Ovary (tissue), 9 donors: ENCODE results near the gene DST. TPM values are rescaled to one million over a fixed set of nuclear protein-coding genes. Genes with fewer than 3 reads are reported as not detected.

ENCODE experiments used
- DNase-seq, 5 donors: peaks; one replicate each; pipeline ENCODE4 v3.0.0-alpha.2; 2019 to 2020
- H3K27ac ChIP-seq, 2 donors: fragments of 200-600 bp; one replicate each; pipeline versions ENCODE4 v1.5.1 to v1.8.0; 2019 to 2022
- H3K27me3 ChIP-seq: fragments of 200-600 bp; one replicate; pipeline ENCODE4 v1.8.0; 2022
- H3K36me3 ChIP-seq: fragments of 200-600 bp; sonication (generic); one replicate; pipeline ENCODE4 v1.5.1; 2019
- H3K4me1 ChIP-seq: one replicate; pipeline ENCODE4 v1.8.1; 2013; ENCODE audit warnings: mild to moderate bottlenecking, moderate library complexity; ENCODE audit not compliant: insufficient read depth
- H3K4me3 ChIP-seq: fragments of 200-600 bp; sonication (generic); one replicate; pipeline ENCODE4 v1.5.1; 2017
- H3K9me3 ChIP-seq, 2 donors: fragments of 200-600 bp in 1 of 2; sonication (generic) in 1 of 2; one replicate each; pipeline versions ENCODE4 v1.5.1 to v1.8.1; 2013 to 2019; ENCODE audit warnings: mild to moderate bottlenecking in 1 of 2, moderate library complexity in 1 of 2
- CTCF ChIP-seq, 3 donors: fragments of 450-650 bp in 2 of 3; fragments of 200-600 bp in 1 of 3; IDR thresholded peaks; one replicate each; pipeline versions ENCODE4 v1.5.1 to v1.8.0; 2016 to 2022; ENCODE audit warnings: antibody characterized with exemption in 3 of 3, mild to moderate bottlenecking in 1 of 3
- EP300 ChIP-seq: sonication (generic); formaldehyde crosslinking; IDR thresholded peaks from one replicate; pipeline ENCODE4 v1.6.1; 2017; ENCODE audit warnings: antibody characterized with exemption
- POLR2A ChIP-seq: fragments of 450-650 bp; IDR thresholded peaks from one replicate; pipeline ENCODE4 v1.6.1; 2017; ENCODE audit warnings: antibody characterized with exemption, mild to moderate bottlenecking, moderate library complexity
- WGBS, 3 donors: extraction: QIAGEN DNeasy Blood & Tissue Kit in 1 of 3; methylation state at CpG; one replicate each; pipeline versions ENCODE4 v1.1.5 to v1.1.7; 2013 to 2017; 5-methylcytosine and 5-hydroxymethylcytosine counted together
- intact Hi-C, 4 donors: fragments of 100-400 bp; cut with DNase I; formaldehyde crosslinking; loops; one replicate each; pipeline versions ENCODE4 v1.11.0 to v1.15.1; 2022 to 2023
- polyA plus RNA-seq, 2 donors: library from polyadenylated mRNA; stranded (reverse); fragments of 200-250 nt in 1 of 2; fragments of 350-450 nt in 1 of 2; fragmentation: Illumina TruSeq in 1 of 2; extraction: RNeasy Lipid Tissue Mini Kit (QIAGEN cat#74804) in 1 of 2; gene quantifications; one replicate each; pipeline ENCODE4 v1.2.3, GENCODE V29; 2013 to 2014
- total RNA-seq, 7 donors: library from RNA; depleted of rRNA in 2 of 7; stranded (reverse); fragments of >200 nt in 2 of 7; fragmentation: NEBNext Ultra II Directional in 3 of 7; extraction: Animal tissue kit (Norgen Biotek cat#: 25700) in 3 of 7; gene quantifications; one replicate each; pipeline versions ENCODE4 v1.1.0 to v1.2.4, GENCODE V29; 2016 to 2023
- donor health status: DM: no; HTN: no; CAD: no; lungs with moderate emphysema.
- donor health status: DM: no; HTN: no; CAD: no.
- donor health status: Bipolar disorder and iron deficiency.
- donor health status: DM: yes; HTN: yes; CAD: no.
- donor health status: DM: no; HTN: no; CAD: no.
- donor health status: DM: yes; HTN: yes; CAD: no.

DST gene
- total and polyA plus RNA-seq, 9 donors = 124 to 290 (median 174) TPM

DNA sequence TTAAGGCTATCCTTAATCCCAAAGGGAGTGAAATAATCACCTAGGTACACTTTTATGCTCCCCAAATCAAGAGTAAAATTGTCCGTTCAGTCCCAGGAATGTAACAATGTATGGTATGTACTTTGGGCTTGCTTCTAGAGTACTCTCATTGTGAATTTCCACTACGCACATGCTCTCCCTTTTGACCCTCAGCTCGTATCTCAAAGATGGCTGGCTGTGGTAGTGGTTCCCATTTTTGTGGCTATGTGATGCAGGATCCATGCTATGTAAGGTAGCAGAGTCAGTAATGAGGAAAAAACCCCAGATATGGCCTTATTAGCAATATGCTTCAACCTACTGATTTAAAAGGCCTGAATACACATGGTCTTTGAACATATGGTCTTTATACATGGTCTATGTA is 133.7 kb downstream of the DST start:
- H3K27ac ChIP-seq = peak overlapping the region in 1 of 2 donors; percentile 68
- no peaks in the 10 kb centered on the region for H3K27me3 ChIP-seq
- H3K4me3 ChIP-seq = no peak overlapping the region
- H3K36me3 ChIP-seq = no peaks in the 10 kb centered on the region
- DNase-seq = no peak
- intact Hi-C loops = loop anchor here in 1 of 4 donors (5.0 kb wide), 1 partner anchor 33 kb away; no protein-coding TSS in a partner anchor
- 76 to 79% (median 77%) methylated on average over 3 of the region's 3 CpGs for WGBS, 3 donors
- TF ChIP-seq POLR2A (no peak), CTCF (IDR thresholded peaks at IDR 0.05) (no peak), EP300 (no peak)
- peaks cover 18% of the 10 kb centered on the region for H3K4me1 ChIP-seq
- no peaks in the 10 kb centered on the region for H3K9me3 ChIP-seq

DNA sequence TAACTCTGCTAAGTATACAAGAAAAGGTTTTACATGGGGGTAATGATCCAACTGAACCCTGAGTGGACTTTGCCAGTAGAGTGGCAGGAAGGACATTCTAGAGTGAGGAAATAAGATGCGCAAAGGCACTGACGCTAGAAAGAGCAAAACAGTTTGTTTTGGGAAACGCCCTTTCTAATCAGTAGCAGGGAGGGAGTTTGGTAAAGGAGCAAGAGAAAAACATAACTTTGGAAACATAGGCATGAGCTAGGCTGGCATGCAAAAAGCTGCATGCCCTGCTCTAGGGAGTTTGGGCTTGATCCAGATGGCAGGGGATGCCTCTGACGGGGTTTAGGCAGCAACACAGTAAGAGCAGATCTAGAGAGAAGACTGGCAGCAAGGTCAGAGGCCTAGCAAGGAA is 135.2 kb downstream of the DST start:
- Histone ChIP-seq H3K36me3 (no peaks in the 10 kb centered on the region), H3K27me3 (no peaks in the 10 kb centered on the region), H3K27ac (peak overlapping the region in 1 of 2 donors; percentile 68), H3K4me1 (peaks cover 18% of the 10 kb centered on the region), H3K9me3 (no peaks in the 10 kb centered on the region), H3K4me3 (no peak overlapping the region)
- DNase-seq = no peak
- TF ChIP-seq CTCF (IDR thresholded peaks at IDR 0.05) (no peak), EP300 (no peak), POLR2A (no peak)
- intact Hi-C loops = loop anchor here in 1 of 4 donors (5.0 kb wide), 1 partner anchor 35 kb away; no protein-coding TSS in a partner anchor
- WGBS, 3 donors = 20 to 40% (median 25%) methylated on average over 4 of the region's 4 CpGs

GRCh38 chr6:56505512-56506260 is 137.0 kb downstream of the DST start:
- DNase-seq = no peak
- intact Hi-C loops = loop anchor here in 1 of 4 donors (5.0 kb wide), 1 partner anchor 37 kb away; no protein-coding TSS in a partner anchor
- no peaks in the 10 kb centered on the region for H3K36me3 ChIP-seq
- peaks cover 17% of the 10 kb centered on the region for H3K4me1 ChIP-seq
- WGBS, 3 donors = 18 to 29% (median 27%) methylated on average over 2 of the region's 2 CpGs
- no peak overlapping the region for H3K4me3 ChIP-seq
- no peak for TF ChIP-seq POLR2A
- no peak for TF ChIP-seq EP300
- TF ChIP-seq CTCF (IDR thresholded peaks at IDR 0.05) = no peak
- H3K9me3 ChIP-seq = no peaks in the 10 kb centered on the region
- H3K27ac ChIP-seq = peak overlapping the region in 1 of 2 donors; percentile 68
- H3K27me3 ChIP-seq = no peaks in the 10 kb centered on the region

DNA sequence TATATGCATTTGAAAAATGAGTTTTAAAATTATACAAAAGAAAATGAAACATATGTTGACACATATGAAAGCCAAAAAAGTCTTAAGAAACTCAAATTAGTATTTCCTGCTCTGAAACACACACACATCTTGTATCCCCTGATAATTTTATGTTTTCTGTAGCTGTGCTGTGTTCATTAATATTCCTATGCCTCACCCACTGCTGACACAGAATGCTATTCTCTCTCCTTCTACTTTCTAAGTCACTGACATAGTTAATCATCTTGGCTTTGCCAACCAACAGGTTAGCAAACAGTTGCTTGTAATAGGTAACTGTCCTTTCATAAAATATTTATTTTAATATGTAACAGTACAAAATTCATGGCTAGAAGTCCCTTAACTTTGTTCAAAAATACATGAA is 140.7 kb downstream of the DST start:
- TF ChIP-seq CTCF (IDR thresholded peaks at IDR 0.05) = no peak
- TF ChIP-seq EP300 = no peak
- TF ChIP-seq POLR2A = no peak
- H3K9me3 ChIP-seq = no peaks in the 10 kb centered on the region
- intact Hi-C loops = no loop called here
- H3K4me1 ChIP-seq = peaks cover 3% of the 10 kb centered on the region
- no peaks in the 10 kb centered on the region for H3K27me3 ChIP-seq
- no peak overlapping the region for H3K4me3 ChIP-seq
- H3K36me3 ChIP-seq = no peaks in the 10 kb centered on the region
- no peak overlapping the region for H3K27ac ChIP-seq
- no peak for DNase-seq
